GM23338 (cell line): ENCODE data around the gene KISS1R. TPM values are rescaled to one million over a fixed set of nuclear protein-coding genes. Genes with fewer than 3 reads are reported as not detected.

Source experiments
- ATAC-seq: fragments of 200-7000 bp; cut with Tn5 transposase; 3 replicates; pipeline ENCODE4 v1.9.1; 2020
- DNase-seq: peaks from one replicate; pipeline ENCODE4 v3.0.0-alpha.2; 2015; ENCODE audit warnings: low spot score
- H2AFZ ChIP-seq: fragments of 200-600 bp; sonication (generic); 2 replicates; pipeline ENCODE4 v1.8.0; 2016; ENCODE audit warnings: antibody characterized with exemption, mild to moderate bottlenecking, moderate library complexity
- H3F3A ChIP-seq: fragments of 200-600 bp; sonication (generic); replicated peaks from 2 replicates; pipeline ENCODE4 v1.8.0; 2017; ENCODE audit warnings: antibody characterized with exemption, mixed run types, low read depth
- H3K27ac ChIP-seq: fragments of 200-600 bp; sonication (generic); 2 replicates; pipeline ENCODE4 v1.6.1; 2016; ENCODE audit warnings: low read depth
- H3K27me3 ChIP-seq: fragments of 200-600 bp; sonication (generic); 2 replicates; pipeline ENCODE4 v1.8.0; 2016; ENCODE audit warnings: mild to moderate bottlenecking, mixed run types, moderate library complexity; ENCODE audit not compliant: insufficient read depth
- H3K36me3 ChIP-seq: fragments of 200-600 bp; sonication (generic); 2 replicates; pipeline ENCODE4 v1.8.0; 2016; ENCODE audit warnings: mild to moderate bottlenecking; ENCODE audit not compliant: insufficient read depth
- H3K4me1 ChIP-seq: fragments of 200-600 bp; sonication (generic); 2 replicates; pipeline ENCODE4 v1.8.0; 2016; ENCODE audit warnings: mild to moderate bottlenecking, moderate library complexity; ENCODE audit not compliant: insufficient read depth
- H3K4me2 ChIP-seq: fragments of 200-600 bp; sonication (generic); 2 replicates; pipeline ENCODE4 v1.7.1; 2017; ENCODE audit warnings: mixed run types
- H3K4me3 ChIP-seq: fragments of 200-600 bp; sonication (generic); 2 replicates; pipeline ENCODE4 v1.6.1; 2016; ENCODE audit warnings: mixed run types
- H3K79me2 ChIP-seq: fragments of 200-600 bp; sonication (generic); replicated peaks from 2 replicates; pipeline ENCODE4 v1.8.0; 2017; ENCODE audit warnings: mild to moderate bottlenecking; ENCODE audit not compliant: insufficient read depth
- H3K9me2 ChIP-seq: fragments of 200-600 bp; sonication (generic); 2 replicates; pipeline ENCODE4 v1.8.0; 2017; ENCODE audit not compliant: insufficient read depth
- H4K20me1 ChIP-seq: fragments of 200-600 bp; sonication (generic); replicated peaks from 2 replicates; pipeline ENCODE4 v1.8.0; 2017; ENCODE audit warnings: mild to moderate bottlenecking; ENCODE audit not compliant: insufficient read depth
- H3K27ac Mint-ChIP-seq: 2 replicates; pipeline ENCODE4 v1.8.0; 2020; ENCODE audit warnings: inconsistent platforms, mild to moderate bottlenecking, moderate library complexity, mixed read lengths
- H3K27me3 Mint-ChIP-seq: 3 replicates; pipeline ENCODE4 v1.8.0; 2022; ENCODE audit warnings: low read depth, mild to moderate bottlenecking, moderate library complexity, mixed read lengths, inconsistent platforms; ENCODE audit not compliant: insufficient read depth, poor library complexity
- H3K36me3 Mint-ChIP-seq: 3 replicates; pipeline ENCODE4 v1.8.0; 2021; ENCODE audit warnings: low read depth, mild to moderate bottlenecking, inconsistent platforms, moderate library complexity, mixed read lengths
- H3K4me1 Mint-ChIP-seq: 3 replicates; pipeline ENCODE4 v1.8.0; 2020; ENCODE audit warnings: mild to moderate bottlenecking, inconsistent platforms, mixed read lengths
- H3K4me3 Mint-ChIP-seq: 3 replicates; pipeline ENCODE4 v1.8.0; 2021; ENCODE audit warnings: moderate library complexity, mild to moderate bottlenecking, inconsistent platforms, mixed read lengths
- H3K9me3 Mint-ChIP-seq: 3 replicates; pipeline ENCODE4 v1.8.0; 2020; ENCODE audit warnings: moderate library complexity, mild to moderate bottlenecking, inconsistent platforms, mixed read lengths
- EZH2phosphoT487 ChIP-seq: fragments of 200-600 bp; sonication (generic); IDR thresholded peaks from one replicate; pipeline ENCODE4 v1.8.1; 2018; ENCODE audit warnings: antibody characterized with exemption; ENCODE audit not compliant: unreplicated experiment
- JUNB ChIP-seq: IDR thresholded peaks from one replicate; pipeline ENCODE4 v1.6.1; 2016; ENCODE audit warnings: antibody characterized with exemption; ENCODE audit not compliant: unreplicated experiment
- NANOG ChIP-seq: IDR thresholded peaks from 2 replicates; pipeline ENCODE4 v1.6.1; 2016; ENCODE audit warnings: antibody characterized with exemption, borderline replicate concordance
- POLR2AphosphoS5 ChIP-seq: IDR thresholded peaks from 2 replicates; pipeline ENCODE4 v1.6.1; 2016; ENCODE audit warnings: antibody characterized with exemption, low read depth
- ZNF114 ChIP-seq: fragments of 250-450 bp; sonication (Bioruptor Pico); IDR thresholded peaks from 2 replicates; pipeline ENCODE4 v1.5.0; 2020; ENCODE audit warnings: mild to moderate bottlenecking, moderate library complexity
- polyA plus RNA-seq: library from polyadenylated mRNA; unstranded; fragments of >200 nt; fragmentation: Nextera tagmentation; extraction: Ambion mirVana; gene quantifications from 2 replicates; pipeline ENCODE4 v1.2.1, GENCODE V29; 2016
- total RNA-seq: library from RNA; depleted of rRNA; stranded (reverse); fragments of >200 nt; shearing (Covaris generic); gene quantifications from 2 replicates; pipeline ENCODE4 v1.2.3, GENCODE V29; 2014
- TF ChIP-seq, protein P1 (sequence below), 2 experiments: fragments of 200-600 bp in 1 of 2; sonication (generic) in 1 of 2; conservative IDR thresholded peaks; 2 replicates each; pipeline versions ENCODE4 v1.5.1 to v1.6.1; 2016 to 2017; ENCODE audit warnings: antibody characterized with exemption in 2 of 2, low read depth in 2 of 2, mild to moderate bottlenecking in 2 of 2, moderate library complexity in 1 of 2
- TF ChIP-seq, protein P2 (sequence below): fragments of 250-450 bp; sonication (Bioruptor Pico); IDR thresholded peaks from 2 replicates; pipeline ENCODE4 v1.5.0; 2020; ENCODE audit warnings: mild to moderate bottlenecking, moderate library complexity
- TF ChIP-seq, protein P3 (sequence below): IDR thresholded peaks from one replicate; pipeline ENCODE4 v1.6.1; 2018; ENCODE audit warnings: antibody characterized with exemption; ENCODE audit not compliant: unreplicated experiment

The KISS1R gene
- total and polyA plus RNA-seq, 2 experiments from 2014 or later, result 0.78 to 4.0 TPM

DNA sequence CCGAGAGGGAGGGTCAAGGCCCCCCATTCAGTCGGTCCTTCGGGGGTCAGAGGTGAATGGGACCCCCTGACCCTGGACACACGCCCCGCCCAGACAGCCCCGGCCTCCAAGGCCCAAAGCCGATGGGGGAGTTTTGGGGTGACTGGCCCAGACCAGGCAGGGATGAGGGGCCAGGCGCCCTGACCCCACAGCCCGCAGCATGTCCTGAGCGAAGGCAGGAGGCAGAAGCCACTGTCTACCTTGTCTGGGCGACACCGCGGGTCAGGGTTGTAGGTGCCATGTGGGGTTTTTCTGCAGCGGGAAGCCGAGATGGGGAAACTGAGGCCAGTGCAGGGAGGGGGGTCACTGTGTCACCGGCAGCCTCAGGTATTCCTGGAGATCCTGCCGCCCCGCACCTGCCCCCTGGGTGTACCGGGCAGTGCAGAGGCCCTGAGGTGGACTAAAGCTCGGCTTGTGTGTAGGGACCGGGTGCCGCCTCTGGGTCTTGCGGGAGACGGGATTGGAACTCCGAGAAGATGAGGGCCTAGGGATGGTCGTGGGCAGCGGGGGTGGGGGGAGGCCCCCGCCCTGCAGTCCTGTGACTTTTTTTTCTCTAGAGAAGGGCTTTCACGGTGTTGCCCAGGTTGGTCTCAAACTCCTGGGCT lies 17.2 kb downstream of the KISS1R start (continued):
- TF ChIP-seq NANOG, result no peak
- no peak for TF ChIP-seq JUNB
- TF ChIP-seq, protein P1, sequence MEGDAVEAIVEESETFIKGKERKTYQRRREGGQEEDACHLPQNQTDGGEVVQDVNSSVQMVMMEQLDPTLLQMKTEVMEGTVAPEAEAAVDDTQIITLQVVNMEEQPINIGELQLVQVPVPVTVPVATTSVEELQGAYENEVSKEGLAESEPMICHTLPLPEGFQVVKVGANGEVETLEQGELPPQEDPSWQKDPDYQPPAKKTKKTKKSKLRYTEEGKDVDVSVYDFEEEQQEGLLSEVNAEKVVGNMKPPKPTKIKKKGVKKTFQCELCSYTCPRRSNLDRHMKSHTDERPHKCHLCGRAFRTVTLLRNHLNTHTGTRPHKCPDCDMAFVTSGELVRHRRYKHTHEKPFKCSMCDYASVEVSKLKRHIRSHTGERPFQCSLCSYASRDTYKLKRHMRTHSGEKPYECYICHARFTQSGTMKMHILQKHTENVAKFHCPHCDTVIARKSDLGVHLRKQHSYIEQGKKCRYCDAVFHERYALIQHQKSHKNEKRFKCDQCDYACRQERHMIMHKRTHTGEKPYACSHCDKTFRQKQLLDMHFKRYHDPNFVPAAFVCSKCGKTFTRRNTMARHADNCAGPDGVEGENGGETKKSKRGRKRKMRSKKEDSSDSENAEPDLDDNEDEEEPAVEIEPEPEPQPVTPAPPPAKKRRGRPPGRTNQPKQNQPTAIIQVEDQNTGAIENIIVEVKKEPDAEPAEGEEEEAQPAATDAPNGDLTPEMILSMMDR (conservative IDR thresholded peaks at IDR 0.05; ENCODE audit: low read depth in 2 of 2), result no peak
- TF ChIP-seq, protein P2, sequence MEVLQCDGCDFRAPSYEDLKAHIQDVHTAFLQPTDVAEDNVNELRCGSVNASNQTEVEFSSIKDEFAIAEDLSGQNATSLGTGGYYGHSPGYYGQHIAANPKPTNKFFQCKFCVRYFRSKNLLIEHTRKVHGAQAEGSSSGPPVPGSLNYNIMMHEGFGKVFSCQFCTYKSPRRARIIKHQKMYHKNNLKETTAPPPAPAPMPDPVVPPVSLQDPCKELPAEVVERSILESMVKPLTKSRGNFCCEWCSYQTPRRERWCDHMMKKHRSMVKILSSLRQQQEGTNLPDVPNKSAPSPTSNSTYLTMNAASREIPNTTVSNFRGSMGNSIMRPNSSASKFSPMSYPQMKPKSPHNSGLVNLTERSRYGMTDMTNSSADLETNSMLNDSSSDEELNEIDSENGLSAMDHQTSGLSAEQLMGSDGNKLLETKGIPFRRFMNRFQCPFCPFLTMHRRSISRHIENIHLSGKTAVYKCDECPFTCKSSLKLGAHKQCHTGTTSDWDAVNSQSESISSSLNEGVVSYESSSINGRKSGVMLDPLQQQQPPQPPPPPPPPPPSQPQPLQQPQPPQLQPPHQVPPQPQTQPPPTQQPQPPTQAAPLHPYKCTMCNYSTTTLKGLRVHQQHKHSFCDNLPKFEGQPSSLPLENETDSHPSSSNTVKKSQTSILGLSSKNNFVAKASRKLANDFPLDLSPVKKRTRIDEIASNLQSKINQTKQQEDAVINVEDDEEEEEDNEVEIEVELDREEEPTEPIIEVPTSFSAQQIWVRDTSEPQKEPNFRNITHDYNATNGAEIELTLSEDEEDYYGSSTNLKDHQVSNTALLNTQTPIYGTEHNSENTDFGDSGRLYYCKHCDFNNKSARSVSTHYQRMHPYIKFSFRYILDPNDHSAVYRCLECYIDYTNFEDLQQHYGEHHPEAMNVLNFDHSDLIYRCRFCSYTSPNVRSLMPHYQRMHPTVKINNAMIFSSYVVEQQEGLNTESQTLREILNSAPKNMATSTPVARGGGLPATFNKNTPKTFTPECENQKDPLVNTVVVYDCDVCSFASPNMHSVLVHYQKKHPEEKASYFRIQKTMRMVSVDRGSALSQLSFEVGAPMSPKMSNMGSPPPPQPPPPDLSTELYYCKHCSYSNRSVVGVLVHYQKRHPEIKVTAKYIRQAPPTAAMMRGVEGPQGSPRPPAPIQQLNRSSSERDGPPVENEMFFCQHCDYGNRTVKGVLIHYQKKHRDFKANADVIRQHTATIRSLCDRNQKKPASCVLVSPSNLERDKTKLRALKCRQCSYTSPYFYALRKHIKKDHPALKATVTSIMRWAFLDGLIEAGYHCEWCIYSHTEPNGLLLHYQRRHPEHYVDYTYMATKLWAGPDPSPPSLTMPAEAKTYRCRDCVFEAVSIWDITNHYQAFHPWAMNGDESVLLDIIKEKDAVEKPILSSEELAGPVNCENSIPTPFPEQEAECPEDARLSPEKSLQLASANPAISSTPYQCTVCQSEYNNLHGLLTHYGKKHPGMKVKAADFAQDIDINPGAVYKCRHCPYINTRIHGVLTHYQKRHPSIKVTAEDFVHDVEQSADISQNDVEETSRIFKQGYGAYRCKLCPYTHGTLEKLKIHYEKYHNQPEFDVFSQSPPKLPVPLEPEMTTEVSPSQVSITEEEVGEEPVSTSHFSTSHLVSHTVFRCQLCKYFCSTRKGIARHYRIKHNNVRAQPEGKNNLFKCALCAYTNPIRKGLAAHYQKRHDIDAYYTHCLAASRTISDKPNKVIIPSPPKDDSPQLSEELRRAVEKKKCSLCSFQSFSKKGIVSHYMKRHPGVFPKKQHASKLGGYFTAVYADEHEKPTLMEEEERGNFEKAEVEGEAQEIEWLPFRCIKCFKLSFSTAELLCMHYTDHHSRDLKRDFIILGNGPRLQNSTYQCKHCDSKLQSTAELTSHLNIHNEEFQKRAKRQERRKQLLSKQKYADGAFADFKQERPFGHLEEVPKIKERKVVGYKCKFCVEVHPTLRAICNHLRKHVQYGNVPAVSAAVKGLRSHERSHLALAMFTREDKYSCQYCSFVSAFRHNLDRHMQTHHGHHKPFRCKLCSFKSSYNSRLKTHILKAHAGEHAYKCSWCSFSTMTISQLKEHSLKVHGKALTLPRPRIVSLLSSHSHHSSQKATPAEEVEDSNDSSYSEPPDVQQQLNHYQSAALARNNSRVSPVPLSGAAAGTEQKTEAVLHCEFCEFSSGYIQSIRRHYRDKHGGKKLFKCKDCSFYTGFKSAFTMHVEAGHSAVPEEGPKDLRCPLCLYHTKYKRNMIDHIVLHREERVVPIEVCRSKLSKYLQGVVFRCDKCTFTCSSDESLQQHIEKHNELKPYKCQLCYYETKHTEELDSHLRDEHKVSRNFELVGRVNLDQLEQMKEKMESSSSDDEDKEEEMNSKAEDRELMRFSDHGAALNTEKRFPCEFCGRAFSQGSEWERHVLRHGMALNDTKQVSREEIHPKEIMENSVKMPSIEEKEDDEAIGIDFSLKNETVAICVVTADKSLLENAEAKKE (CRISPR knock-in tag), result no peak

DNA sequence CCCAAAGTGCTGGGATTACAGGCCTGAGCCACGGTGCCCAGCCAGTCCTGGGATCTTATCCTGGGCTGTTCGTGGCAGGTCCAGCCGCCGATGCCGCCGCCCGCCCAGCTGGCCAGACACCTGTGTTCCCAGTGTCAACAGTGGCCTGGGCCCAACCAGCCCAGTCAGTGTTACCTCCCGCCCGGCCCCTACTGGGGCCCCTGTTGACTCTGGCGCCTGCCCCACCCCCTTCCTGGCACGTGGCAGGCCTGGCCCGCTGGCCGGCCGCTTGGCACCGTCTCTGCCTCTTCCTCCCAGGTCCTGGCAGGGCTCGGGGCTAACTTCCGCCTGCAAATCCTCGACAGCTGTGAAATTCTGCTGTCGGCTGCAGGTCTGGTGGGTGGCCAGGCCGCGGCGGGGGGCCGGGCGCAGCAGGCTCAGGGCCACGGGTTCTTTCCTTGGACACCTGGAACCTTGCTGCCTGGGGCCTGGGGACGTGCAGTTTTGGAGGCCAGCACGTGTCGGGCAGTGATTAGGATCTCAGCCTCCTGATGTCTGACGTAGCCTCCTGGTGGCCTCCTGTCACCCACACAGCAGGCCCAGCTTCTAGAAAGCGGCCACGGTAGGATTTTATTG lies 17.8 kb downstream of the KISS1R start:
- H3K79me2 ChIP-seq, result peaks cover 84% of the 10 kb centered on the region
- no peaks in the 10 kb centered on the region; the same call in 1 of the 3 replicates for H3K9me3 Mint-ChIP-seq
- no peak overlapping the region for H3K4me3 ChIP-seq
- no peak for ATAC-seq
- H4K20me1 ChIP-seq, result peaks cover 8% of the 10 kb centered on the region
- peaks cover 37% of the 10 kb centered on the region for H3K36me3 Mint-ChIP-seq
- H3K27me3 ChIP-seq, result no peaks in the 10 kb centered on the region
- no peak overlapping the region for H3K4me3 Mint-ChIP-seq
- H3K9me2 ChIP-seq, result no peaks in the 10 kb centered on the region
- no peak overlapping the region for H3K27ac ChIP-seq
- H3K27ac Mint-ChIP-seq, result no peak overlapping the region
- DNase-seq, result no peak
- peaks cover 10% of the 10 kb centered on the region; the same call in 1 of the 2 replicates for H3K4me1 ChIP-seq
- H3K4me2 ChIP-seq, result no peak overlapping the region
- H3K27me3 Mint-ChIP-seq, result peaks cover 9% of the 10 kb centered on the region
- H2AFZ ChIP-seq, result no peak overlapping the region
- no peaks in the 10 kb centered on the region; the same call in 1 of the 2 replicates for H3K36me3 ChIP-seq
- H3K4me1 Mint-ChIP-seq, result peaks cover 8% of the 10 kb centered on the region; the same call in 1 of the 3 replicates
- peaks cover 9% of the 10 kb centered on the region; the same call in 1 of the 2 replicates for H3F3A ChIP-seq
- no peak for TF ChIP-seq POLR2AphosphoS5
- no peak for TF ChIP-seq ZNF114 (CRISPR knock-in tag)
- no peak for TF ChIP-seq NANOG
- TF ChIP-seq, protein P1 (conservative IDR thresholded peaks at IDR 0.05; ENCODE audit: low read depth in 2 of 2), result no peak
- TF ChIP-seq, protein P3, sequence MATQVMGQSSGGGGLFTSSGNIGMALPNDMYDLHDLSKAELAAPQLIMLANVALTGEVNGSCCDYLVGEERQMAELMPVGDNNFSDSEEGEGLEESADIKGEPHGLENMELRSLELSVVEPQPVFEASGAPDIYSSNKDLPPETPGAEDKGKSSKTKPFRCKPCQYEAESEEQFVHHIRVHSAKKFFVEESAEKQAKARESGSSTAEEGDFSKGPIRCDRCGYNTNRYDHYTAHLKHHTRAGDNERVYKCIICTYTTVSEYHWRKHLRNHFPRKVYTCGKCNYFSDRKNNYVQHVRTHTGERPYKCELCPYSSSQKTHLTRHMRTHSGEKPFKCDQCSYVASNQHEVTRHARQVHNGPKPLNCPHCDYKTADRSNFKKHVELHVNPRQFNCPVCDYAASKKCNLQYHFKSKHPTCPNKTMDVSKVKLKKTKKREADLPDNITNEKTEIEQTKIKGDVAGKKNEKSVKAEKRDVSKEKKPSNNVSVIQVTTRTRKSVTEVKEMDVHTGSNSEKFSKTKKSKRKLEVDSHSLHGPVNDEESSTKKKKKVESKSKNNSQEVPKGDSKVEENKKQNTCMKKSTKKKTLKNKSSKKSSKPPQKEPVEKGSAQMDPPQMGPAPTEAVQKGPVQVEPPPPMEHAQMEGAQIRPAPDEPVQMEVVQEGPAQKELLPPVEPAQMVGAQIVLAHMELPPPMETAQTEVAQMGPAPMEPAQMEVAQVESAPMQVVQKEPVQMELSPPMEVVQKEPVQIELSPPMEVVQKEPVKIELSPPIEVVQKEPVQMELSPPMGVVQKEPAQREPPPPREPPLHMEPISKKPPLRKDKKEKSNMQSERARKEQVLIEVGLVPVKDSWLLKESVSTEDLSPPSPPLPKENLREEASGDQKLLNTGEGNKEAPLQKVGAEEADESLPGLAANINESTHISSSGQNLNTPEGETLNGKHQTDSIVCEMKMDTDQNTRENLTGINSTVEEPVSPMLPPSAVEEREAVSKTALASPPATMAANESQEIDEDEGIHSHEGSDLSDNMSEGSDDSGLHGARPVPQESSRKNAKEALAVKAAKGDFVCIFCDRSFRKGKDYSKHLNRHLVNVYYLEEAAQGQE, result no peak
- no peak for TF ChIP-seq JUNB
- TF ChIP-seq EZH2phosphoT487, result no peak
